Measurements from ENCODE around the gene STX4. TPM values are rescaled to one million over a fixed set of nuclear protein-coding genes. Genes with fewer than 3 reads are reported as not detected.
A peak's percentile ranks its signal among the peaks of the same experiment; 100 is the strongest.

The STX4 gene
- total RNA-seq, 4 donors from 2014 or later, result 50.7 to 69.3 (median 63.9) TPM

- Histone ChIP-seq H3K4me3 (no peak overlapping the region), H3K4me1 (no peaks in the 10 kb centered on the region), H3K9me3 (no peaks in the 10 kb centered on the region), H3K27me3 (no peaks in the 10 kb centered on the region), H3K36me3 (no peaks in the 10 kb centered on the region), H3K27ac (no peak overlapping the region)
- no peak for DNase-seq (ENCODE audit: low spot score in 2 of 2)
- TF ChIP-seq CTCF (IDR thresholded peaks at IDR 0.05) (no peak), POLR2A (IDR thresholded peaks at IDR 0.05) (no peak), EP300 (IDR thresholded peaks at IDR 0.05) (no peak)
- WGBS, 2 donors, result 78 to 85% methylated on average over 6 of the region's 6 CpGs
Measured at GRCh38 chr16:31023627-31024226, 9.6 kb upstream of the STX4 start.

GRCh38 chr16:31025339-31025738 is 8.0 kb upstream of the STX4 start:
- Histone ChIP-seq H3K36me3 (no peaks in the 10 kb centered on the region), H3K4me3 (no peak overlapping the region), H3K4me1 (no peaks in the 10 kb centered on the region), H3K9me3 (no peaks in the 10 kb centered on the region), H3K27ac (no peak overlapping the region), H3K27me3 (no peaks in the 10 kb centered on the region)
- no peak for DNase-seq (ENCODE audit: low spot score in 2 of 2)
- 77 to 81% methylated on average over 5 of the region's 5 CpGs for WGBS, 2 donors
- no peak for TF ChIP-seq POLR2A (IDR thresholded peaks at IDR 0.05)
- no peak for TF ChIP-seq CTCF (IDR thresholded peaks at IDR 0.05)
- TF ChIP-seq EP300 (IDR thresholded peaks at IDR 0.05), result no peak

GRCh38 chr16:31029272-31029671 is 4.1 kb upstream of the STX4 start:
- TF ChIP-seq POLR2A (IDR thresholded peaks at IDR 0.05), result no peak
- no peak for TF ChIP-seq CTCF (IDR thresholded peaks at IDR 0.05)
- no peak for TF ChIP-seq EP300 (IDR thresholded peaks at IDR 0.05)

GRCh38 chr16:31031276-31031675 is 2.1 kb upstream of the STX4 start:
- Histone ChIP-seq H3K27ac (peak overlapping the region in 2 of 4 donors; percentile 99 to 100), H3K9me3 (no peaks in the 10 kb centered on the region)
- 73 to 79% methylated on average over 4 of the region's 4 CpGs for WGBS, 2 donors

More at GRCh38 chr16:31029272-31029671, 4.1 kb upstream of the STX4 start:
- no peak for DNase-seq (ENCODE audit: low spot score in 2 of 2)
- Histone ChIP-seq H3K36me3 (no peaks in the 10 kb centered on the region), H3K27ac (no peak overlapping the region), H3K27me3 (no peaks in the 10 kb centered on the region), H3K4me1 (peaks cover 0 to 15% (median 1%) of the 10 kb centered on the region in 4 donors), H3K9me3 (no peaks in the 10 kb centered on the region), H3K4me3 (no peak overlapping the region)
- 69 to 72% methylated on average over 5 of the region's 5 CpGs for WGBS, 2 donors

More at GRCh38 chr16:31031276-31031675, 2.1 kb upstream of the STX4 start:
- H3K36me3 ChIP-seq, result peaks cover 0 to 3% (median 0%) of the 10 kb centered on the region in 3 donors
- no peak overlapping the region for H3K4me3 ChIP-seq
- TF ChIP-seq CTCF (IDR thresholded peaks at IDR 0.05) (no peak), EP300 (IDR thresholded peaks at IDR 0.05) (no peak), POLR2A (IDR thresholded peaks at IDR 0.05) (no peak)
- no peaks in the 10 kb centered on the region for H3K27me3 ChIP-seq
- peaks cover 0 to 35% (median 6%) of the 10 kb centered on the region in 4 donors for H3K4me1 ChIP-seq
- DNase-seq (ENCODE audit: low spot score in 2 of 2), result no peak
